ENCODE data around the gene CLDN22.

The CLDN22 gene

DNA sequence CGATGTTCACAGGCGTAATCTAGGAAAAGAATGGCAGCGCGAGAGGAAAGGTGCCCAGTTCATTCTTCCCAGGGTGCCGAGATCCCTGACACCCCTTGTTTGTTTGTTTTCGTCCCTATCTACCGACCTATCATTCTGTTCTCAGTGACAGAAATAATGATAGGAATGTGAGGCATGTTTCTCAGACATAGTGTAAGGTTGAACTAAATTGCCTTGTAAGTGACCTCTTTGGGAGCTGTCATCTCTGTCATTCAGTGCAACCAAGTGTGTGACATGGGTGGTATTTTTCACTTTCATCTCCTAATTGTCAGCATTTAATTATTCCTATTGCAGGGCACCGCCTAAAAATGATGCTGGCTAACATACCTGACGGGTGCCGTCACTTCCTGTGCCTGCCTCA lies 24.4 kb downstream of the CLDN22 start:
- TF ChIP-seq, protein P1, sequence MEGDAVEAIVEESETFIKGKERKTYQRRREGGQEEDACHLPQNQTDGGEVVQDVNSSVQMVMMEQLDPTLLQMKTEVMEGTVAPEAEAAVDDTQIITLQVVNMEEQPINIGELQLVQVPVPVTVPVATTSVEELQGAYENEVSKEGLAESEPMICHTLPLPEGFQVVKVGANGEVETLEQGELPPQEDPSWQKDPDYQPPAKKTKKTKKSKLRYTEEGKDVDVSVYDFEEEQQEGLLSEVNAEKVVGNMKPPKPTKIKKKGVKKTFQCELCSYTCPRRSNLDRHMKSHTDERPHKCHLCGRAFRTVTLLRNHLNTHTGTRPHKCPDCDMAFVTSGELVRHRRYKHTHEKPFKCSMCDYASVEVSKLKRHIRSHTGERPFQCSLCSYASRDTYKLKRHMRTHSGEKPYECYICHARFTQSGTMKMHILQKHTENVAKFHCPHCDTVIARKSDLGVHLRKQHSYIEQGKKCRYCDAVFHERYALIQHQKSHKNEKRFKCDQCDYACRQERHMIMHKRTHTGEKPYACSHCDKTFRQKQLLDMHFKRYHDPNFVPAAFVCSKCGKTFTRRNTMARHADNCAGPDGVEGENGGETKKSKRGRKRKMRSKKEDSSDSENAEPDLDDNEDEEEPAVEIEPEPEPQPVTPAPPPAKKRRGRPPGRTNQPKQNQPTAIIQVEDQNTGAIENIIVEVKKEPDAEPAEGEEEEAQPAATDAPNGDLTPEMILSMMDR (IDR thresholded peaks at IDR 0.05) = no peak
- Mint-ChIP-seq H3K27ac (peak overlapping the region; percentile 54), H3K4me3 (no peak overlapping the region), H3K36me3 (ENCODE audit: low read depth) (peaks cover 78% of the 10 kb centered on the region), H3K4me1 (peaks cover 8% of the 10 kb centered on the region), H3K9me3 (no peaks in the 10 kb centered on the region), H3K27me3 (ENCODE audit: low read depth, poor library complexity) (peaks cover 3% of the 10 kb centered on the region)
- no peak for DNase-seq

DNA sequence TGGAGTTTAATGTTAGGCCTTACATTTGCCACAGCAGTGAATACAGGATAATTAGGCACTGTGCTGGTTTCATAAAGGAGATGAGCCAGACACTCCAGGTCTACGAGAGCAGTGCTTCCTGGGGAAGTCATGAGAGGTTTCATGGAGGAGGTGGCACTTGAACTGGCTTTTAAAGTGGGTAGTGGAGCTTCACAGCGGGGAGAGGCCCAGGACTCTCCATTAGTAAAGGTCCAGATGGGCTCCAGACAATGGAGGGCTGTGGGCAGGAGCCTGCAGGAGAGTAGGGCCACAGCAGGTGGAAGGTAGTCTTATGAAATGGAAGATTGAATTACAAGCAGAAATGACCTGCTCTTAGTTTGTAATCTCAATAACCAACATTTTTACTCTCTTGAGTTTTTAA lies 29.0 kb downstream of the CLDN22 start:
- no peaks in the 10 kb centered on the region for H3K4me1 Mint-ChIP-seq
- no peak for DNase-seq
- no peaks in the 10 kb centered on the region for H3K9me3 Mint-ChIP-seq
- no peak overlapping the region for H3K4me3 Mint-ChIP-seq
- H3K36me3 Mint-ChIP-seq (ENCODE audit: low read depth) = peaks cover 83% of the 10 kb centered on the region
- TF ChIP-seq, protein P1 (IDR thresholded peaks at IDR 0.05) = no peak
- no peak overlapping the region for H3K27ac Mint-ChIP-seq
- H3K27me3 Mint-ChIP-seq (ENCODE audit: low read depth, poor library complexity) = peaks cover 6% of the 10 kb centered on the region

DNA sequence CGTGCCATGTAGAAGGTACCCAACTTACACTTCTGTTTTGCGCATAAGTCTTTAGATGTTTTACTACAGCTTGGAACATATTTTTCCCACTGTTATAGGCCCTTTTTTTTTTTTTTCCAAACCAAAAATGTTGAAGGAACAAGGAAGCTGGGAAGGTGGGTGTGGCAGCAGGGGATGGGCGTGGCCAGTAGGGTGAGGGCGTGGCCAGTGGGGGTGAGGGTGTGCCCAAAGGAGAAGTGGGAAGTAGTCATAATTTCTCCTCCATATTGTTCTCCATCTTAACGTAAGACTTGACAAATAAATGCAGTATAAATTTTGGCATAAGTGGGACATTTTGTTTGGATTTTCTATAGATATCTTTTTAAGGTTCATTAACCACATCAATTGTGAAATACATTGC lies 30.4 kb downstream of the CLDN22 start:
- no peak for DNase-seq
- Mint-ChIP-seq H3K36me3 (ENCODE audit: low read depth) (peaks cover 73% of the 10 kb centered on the region), H3K4me3 (no peak overlapping the region), H3K27ac (no peak overlapping the region), H3K9me3 (no peaks in the 10 kb centered on the region), H3K27me3 (ENCODE audit: low read depth, poor library complexity) (peaks cover 6% of the 10 kb centered on the region), H3K4me1 (no peaks in the 10 kb centered on the region)
- TF ChIP-seq, protein P1 (IDR thresholded peaks at IDR 0.05) = no peak

DNA sequence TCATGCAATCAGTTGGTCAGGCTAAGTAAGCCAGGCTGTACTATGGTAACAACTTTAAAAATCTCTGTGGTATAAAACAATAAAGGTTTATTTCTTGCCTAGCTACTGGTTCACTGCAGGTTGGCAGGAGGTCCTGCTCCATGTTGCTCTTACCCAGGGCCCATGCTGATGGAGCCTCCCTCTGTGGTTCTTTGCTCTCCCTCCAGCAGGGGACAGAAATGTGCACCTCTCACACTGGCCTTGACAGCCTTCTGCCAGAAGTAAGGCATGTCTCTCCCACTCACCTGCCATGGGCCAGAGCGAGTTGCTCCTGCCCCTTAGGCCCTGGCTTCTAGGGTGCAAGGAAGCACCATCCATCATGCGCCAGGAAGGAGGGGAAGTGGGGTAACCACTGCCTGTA lies 31.1 kb downstream of the CLDN22 start:
- no peaks in the 10 kb centered on the region for H3K4me1 Mint-ChIP-seq
- no peaks in the 10 kb centered on the region for H3K9me3 Mint-ChIP-seq
- H3K4me3 Mint-ChIP-seq = no peak overlapping the region
- peak overlapping the region; percentile 90 for H3K27ac Mint-ChIP-seq
- H3K36me3 Mint-ChIP-seq (ENCODE audit: low read depth) = peaks cover 73% of the 10 kb centered on the region
- TF ChIP-seq, protein P1 (IDR thresholded peaks at IDR 0.05) = no peak
- DNase-seq = no peak
- H3K27me3 Mint-ChIP-seq (ENCODE audit: low read depth, poor library complexity) = peaks cover 6% of the 10 kb centered on the region

DNA sequence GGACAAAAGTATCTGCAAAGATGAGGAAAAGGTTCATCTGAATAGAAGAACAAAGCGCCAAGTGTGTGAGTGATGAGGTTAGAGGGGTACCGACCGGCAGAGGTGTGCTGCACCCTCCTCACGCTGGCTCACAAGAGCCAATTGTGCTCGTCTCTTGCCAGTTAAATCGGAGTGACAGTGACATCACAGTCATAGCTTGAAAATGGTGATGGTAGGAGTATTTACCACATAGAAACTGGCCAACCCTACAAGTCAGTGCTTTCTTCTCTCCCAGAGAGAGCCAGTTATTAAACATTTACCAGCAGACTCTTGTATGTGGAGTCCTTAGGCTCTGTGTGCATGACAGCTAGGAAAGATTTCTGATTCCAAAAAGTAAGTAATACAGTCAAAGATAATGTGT lies 32.4 kb downstream of the CLDN22 start:
- peaks cover 75% of the 10 kb centered on the region for H3K36me3 Mint-ChIP-seq (ENCODE audit: low read depth)
- peak overlapping the region; percentile 22 for H3K27ac Mint-ChIP-seq
- no peaks in the 10 kb centered on the region for H3K4me1 Mint-ChIP-seq
- no peaks in the 10 kb centered on the region for H3K9me3 Mint-ChIP-seq
- no peak for DNase-seq
- TF ChIP-seq, protein P1 (IDR thresholded peaks at IDR 0.05) = no peak
- no peak overlapping the region for H3K4me3 Mint-ChIP-seq
- peaks cover 6% of the 10 kb centered on the region for H3K27me3 Mint-ChIP-seq (ENCODE audit: low read depth, poor library complexity)

DNA sequence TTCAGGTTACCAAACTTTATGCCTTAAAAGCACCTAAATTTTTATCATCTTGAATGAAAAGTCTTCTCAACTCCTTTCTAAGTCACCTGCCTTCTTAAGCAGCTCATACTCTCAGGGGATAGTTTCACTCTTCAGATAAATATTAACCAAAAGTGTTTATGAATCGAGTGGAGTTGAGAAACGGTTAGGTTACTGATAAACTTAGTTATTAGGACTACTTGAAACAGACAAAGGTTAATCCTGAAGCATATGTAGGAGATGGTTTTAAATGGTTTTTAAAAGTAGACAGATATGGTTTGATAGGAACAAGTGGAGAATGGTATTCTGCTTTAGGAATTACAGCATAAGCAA lies 32.8 kb downstream of the CLDN22 start:
- peaks cover 75% of the 10 kb centered on the region for H3K36me3 Mint-ChIP-seq (ENCODE audit: low read depth)

More for the DNA sequence above, 32.8 kb downstream of the CLDN22 start:
- TF ChIP-seq, protein P1 (IDR thresholded peaks at IDR 0.05) = no peak
- DNase-seq = no peak
- Mint-ChIP-seq H3K27me3 (ENCODE audit: low read depth, poor library complexity) (peaks cover 6% of the 10 kb centered on the region), H3K4me1 (no peaks in the 10 kb centered on the region), H3K4me3 (no peak overlapping the region), H3K27ac (no peak overlapping the region), H3K9me3 (no peaks in the 10 kb centered on the region)

Measured in nephron progenitor cell (in vitro differentiated cells).